ENCODE measurements around the gene PPFIA2.

PPFIA2 gene

GRCh38 chr12:81441629-81442028 is 317.5 kb downstream of the PPFIA2 start:
- DNase-seq (ENCODE audit: low spot score): no peak

DNA sequence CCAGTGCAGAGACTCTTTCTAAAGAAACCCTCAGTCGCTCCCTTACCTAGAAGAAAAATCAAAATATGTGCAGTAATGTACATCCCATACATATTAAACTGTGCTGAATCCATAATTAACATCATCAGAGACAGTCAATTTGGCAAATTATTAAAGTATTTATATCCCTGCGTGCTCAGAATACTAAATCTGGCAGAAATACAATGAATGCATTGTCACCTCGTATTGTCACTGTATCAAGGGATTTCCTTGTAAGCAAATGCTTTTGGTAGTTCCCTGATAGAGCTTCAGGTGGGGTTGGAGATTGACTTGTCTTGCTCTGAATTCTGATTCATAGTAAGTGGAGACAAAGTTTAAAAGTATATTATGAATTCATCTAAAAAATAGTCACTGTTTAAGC is 319.1 kb downstream of the PPFIA2 start:
- Histone ChIP-seq H4K8ac (ENCODE audit: low read depth, low read length) (no peak overlapping the region), H3K23ac (ENCODE audit: low read depth, low read length, poor library complexity) (no peak overlapping the region), H2BK12ac (ENCODE audit: low read length) (no peak overlapping the region), H2AK5ac (ENCODE audit: low read depth, low read length) (no peak overlapping the region), H3K36me3 (replicated peaks in 1 of 2; ENCODE audit: control insufficient read depth in 2 of 2, insufficient read depth in 2 of 2, low read length in 2 of 2) (no peaks in the 10 kb centered on the region), H3K9me3 (replicated peaks in 1 of 2; ENCODE audit: control insufficient read depth in 2 of 2, insufficient read depth in 1 of 2, low read depth in 1 of 2, low read length in 2 of 2) (no peaks in the 10 kb centered on the region), H2BK120ac (ENCODE audit: low read depth, low read length) (no peak overlapping the region), H3K4me3 (ENCODE audit: low read length in 2 of 2) (no peak overlapping the region), H3K14ac (ENCODE audit: low read length) (no peak overlapping the region), H2AFZ (ENCODE audit: low read length) (no peak overlapping the region), H2BK5ac (ENCODE audit: low read length) (no peak overlapping the region), H3K9ac (ENCODE audit: low read depth, low read length, poor library complexity) (no peak overlapping the region), H3K4ac (ENCODE audit: low read length) (no peak overlapping the region), H3K79me1 (ENCODE audit: low read depth, low read length) (no peaks in the 10 kb centered on the region), H3K18ac (ENCODE audit: low read length) (no peak overlapping the region), H3K4me2 (ENCODE audit: insufficient read depth, low read length, poor library complexity, severe bottlenecking) (no peak overlapping the region), H3K4me1 (ENCODE audit: control insufficient read depth in 2 of 2, insufficient read depth in 1 of 2, low read depth in 1 of 2, low read length in 2 of 2) (no peaks in the 10 kb centered on the region), H3K27ac (replicated peaks; ENCODE audit: low read length) (no peak overlapping the region), H4K91ac (ENCODE audit: low read depth, low read length, poor library complexity) (no peak overlapping the region), H3K27me3 (ENCODE audit: control insufficient read depth in 3 of 3, insufficient read depth in 3 of 3, low read depth in 1 of 3, low read length in 3 of 3) (no peaks in the 10 kb centered on the region), H2BK15ac (ENCODE audit: low read length) (no peak overlapping the region)
- WGBS, 2 donors (ENCODE audit: extremely low coverage in 2 of 2, insufficient read length in 2 of 2, insufficient replicate concordance in 1 of 2): no CpG with 5 or more reads among the region's 3 CpGs
- no peak for DNase-seq (ENCODE audit: low spot score)

More at GRCh38 chr12:81441629-81442028, 317.5 kb downstream of the PPFIA2 start:
- H3K9me3 ChIP-seq (replicated peaks in 1 of 2; ENCODE audit: control insufficient read depth in 2 of 2, insufficient read depth in 1 of 2, low read depth in 1 of 2, low read length in 2 of 2): no peaks in the 10 kb centered on the region
- no peak overlapping the region for H2BK15ac ChIP-seq (ENCODE audit: low read length)
- H2AFZ ChIP-seq (ENCODE audit: low read length): no peak overlapping the region
- no peak overlapping the region for H3K4me2 ChIP-seq (ENCODE audit: insufficient read depth, low read length, poor library complexity, severe bottlenecking)
- no peak overlapping the region for H3K9ac ChIP-seq (ENCODE audit: low read depth, low read length, poor library complexity)
- no peak overlapping the region for H3K27ac ChIP-seq (replicated peaks; ENCODE audit: low read length)
- H4K8ac ChIP-seq (ENCODE audit: low read depth, low read length): no peak overlapping the region
- H3K4me1 ChIP-seq (ENCODE audit: control insufficient read depth in 2 of 2, insufficient read depth in 1 of 2, low read depth in 1 of 2, low read length in 2 of 2): no peaks in the 10 kb centered on the region
- H2BK120ac ChIP-seq (ENCODE audit: low read depth, low read length): no peak overlapping the region
- no peak overlapping the region for H3K23ac ChIP-seq (ENCODE audit: low read depth, low read length, poor library complexity)
- H3K4me3 ChIP-seq (ENCODE audit: low read length in 2 of 2): no peak overlapping the region
- H3K36me3 ChIP-seq (replicated peaks in 1 of 2; ENCODE audit: control insufficient read depth in 2 of 2, insufficient read depth in 2 of 2, low read length in 2 of 2): no peaks in the 10 kb centered on the region
- no peaks in the 10 kb centered on the region for H3K27me3 ChIP-seq (ENCODE audit: control insufficient read depth in 3 of 3, insufficient read depth in 3 of 3, low read depth in 1 of 3, low read length in 3 of 3)
- H3K14ac ChIP-seq (ENCODE audit: low read length): no peak overlapping the region
- H3K18ac ChIP-seq (ENCODE audit: low read length): no peak overlapping the region
- H3K79me1 ChIP-seq (ENCODE audit: low read depth, low read length): no peaks in the 10 kb centered on the region
- no peak overlapping the region for H2BK5ac ChIP-seq (ENCODE audit: low read length)
- H2BK12ac ChIP-seq (ENCODE audit: low read length): no peak overlapping the region
- WGBS, 2 donors (ENCODE audit: extremely low coverage in 2 of 2, insufficient read length in 2 of 2, insufficient replicate concordance in 1 of 2): no CpG with 5 or more reads among the region's 6 CpGs
- no peak overlapping the region for H4K91ac ChIP-seq (ENCODE audit: low read depth, low read length, poor library complexity)
- H3K4ac ChIP-seq (ENCODE audit: low read length): no peak overlapping the region
- H2AK5ac ChIP-seq (ENCODE audit: low read depth, low read length): no peak overlapping the region

GRCh38 chr12:81439344-81439743 is 319.8 kb downstream of the PPFIA2 start:
- no peak overlapping the region for H3K4ac ChIP-seq (ENCODE audit: low read length)
- H2BK15ac ChIP-seq (ENCODE audit: low read length): no peak overlapping the region
- no peak overlapping the region for H3K4me3 ChIP-seq (ENCODE audit: low read length in 2 of 2)
- no peaks in the 10 kb centered on the region for H3K27me3 ChIP-seq (ENCODE audit: control insufficient read depth in 3 of 3, insufficient read depth in 3 of 3, low read depth in 1 of 3, low read length in 3 of 3)
- no peak overlapping the region for H3K27ac ChIP-seq (replicated peaks; ENCODE audit: low read length)
- no peak overlapping the region for H2BK12ac ChIP-seq (ENCODE audit: low read length)
- H3K79me1 ChIP-seq (ENCODE audit: low read depth, low read length): no peaks in the 10 kb centered on the region
- WGBS, 2 donors (ENCODE audit: extremely low coverage in 2 of 2, insufficient read length in 2 of 2, insufficient replicate concordance in 1 of 2): no CpG with 5 or more reads among the region's 5 CpGs
- no peaks in the 10 kb centered on the region for H3K4me1 ChIP-seq (ENCODE audit: control insufficient read depth in 2 of 2, insufficient read depth in 1 of 2, low read depth in 1 of 2, low read length in 2 of 2)
- H3K23ac ChIP-seq (ENCODE audit: low read depth, low read length, poor library complexity): no peak overlapping the region
- H3K18ac ChIP-seq (ENCODE audit: low read length): no peak overlapping the region
- H2AFZ ChIP-seq (ENCODE audit: low read length): no peak overlapping the region
- H4K91ac ChIP-seq (ENCODE audit: low read depth, low read length, poor library complexity): no peak overlapping the region
- H3K36me3 ChIP-seq (replicated peaks in 1 of 2; ENCODE audit: control insufficient read depth in 2 of 2, insufficient read depth in 2 of 2, low read length in 2 of 2): no peaks in the 10 kb centered on the region
- no peak for DNase-seq (ENCODE audit: low spot score)
- H2BK120ac ChIP-seq (ENCODE audit: low read depth, low read length): no peak overlapping the region
- no peak overlapping the region for H3K9ac ChIP-seq (ENCODE audit: low read depth, low read length, poor library complexity)
- no peaks in the 10 kb centered on the region for H3K9me3 ChIP-seq (replicated peaks in 1 of 2; ENCODE audit: control insufficient read depth in 2 of 2, insufficient read depth in 1 of 2, low read depth in 1 of 2, low read length in 2 of 2)
- H3K14ac ChIP-seq (ENCODE audit: low read length): no peak overlapping the region
- no peak overlapping the region for H4K8ac ChIP-seq (ENCODE audit: low read depth, low read length)
- no peak overlapping the region for H2BK5ac ChIP-seq (ENCODE audit: low read length)
- no peak overlapping the region for H2AK5ac ChIP-seq (ENCODE audit: low read depth, low read length)
- H3K4me2 ChIP-seq (ENCODE audit: insufficient read depth, low read length, poor library complexity, severe bottlenecking): no peak overlapping the region

DNA sequence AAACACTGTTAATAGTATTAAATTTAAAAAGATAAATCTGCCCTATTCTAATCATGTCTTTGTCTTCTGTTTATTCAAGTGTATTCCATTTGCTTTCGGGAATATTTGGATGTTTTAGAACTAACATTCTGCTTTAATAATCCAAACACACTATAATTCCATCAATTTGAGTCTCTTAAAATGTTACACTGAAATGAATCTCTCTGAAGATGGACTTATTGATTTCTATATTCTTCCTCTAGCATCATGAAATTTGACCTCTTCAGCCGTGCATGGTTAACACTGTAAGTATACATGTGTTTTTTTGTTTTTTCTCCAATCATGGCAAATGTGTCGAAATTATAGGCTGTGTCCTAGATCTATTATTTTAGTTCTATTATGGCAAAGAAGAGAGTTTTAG is 342.1 kb downstream of the PPFIA2 start:
- Histone ChIP-seq H3K79me1 (ENCODE audit: low read depth, low read length) (no peaks in the 10 kb centered on the region), H3K4me1 (ENCODE audit: control insufficient read depth in 2 of 2, insufficient read depth in 1 of 2, low read depth in 1 of 2, low read length in 2 of 2) (no peaks in the 10 kb centered on the region), H2BK5ac (ENCODE audit: low read length) (no peak overlapping the region), H3K18ac (ENCODE audit: low read length) (no peak overlapping the region), H4K8ac (ENCODE audit: low read depth, low read length) (no peak overlapping the region), H3K9me3 (replicated peaks in 1 of 2; ENCODE audit: control insufficient read depth in 2 of 2, insufficient read depth in 1 of 2, low read depth in 1 of 2, low read length in 2 of 2) (no peaks in the 10 kb centered on the region), H3K4me2 (ENCODE audit: insufficient read depth, low read length, poor library complexity, severe bottlenecking) (no peak overlapping the region), H3K27ac (replicated peaks; ENCODE audit: low read length) (no peak overlapping the region), H3K14ac (ENCODE audit: low read length) (no peak overlapping the region), H2BK120ac (ENCODE audit: low read depth, low read length) (no peak overlapping the region), H3K4me3 (ENCODE audit: low read length in 2 of 2) (no peak overlapping the region), H3K9ac (ENCODE audit: low read depth, low read length, poor library complexity) (no peak overlapping the region), H2AFZ (ENCODE audit: low read length) (no peak overlapping the region), H3K4ac (ENCODE audit: low read length) (no peak overlapping the region), H3K27me3 (ENCODE audit: control insufficient read depth in 3 of 3, insufficient read depth in 3 of 3, low read depth in 1 of 3, low read length in 3 of 3) (no peaks in the 10 kb centered on the region), H4K91ac (ENCODE audit: low read depth, low read length, poor library complexity) (no peak overlapping the region), H2BK15ac (ENCODE audit: low read length) (no peak overlapping the region), H2AK5ac (ENCODE audit: low read depth, low read length) (no peak overlapping the region), H2BK12ac (ENCODE audit: low read length) (no peak overlapping the region), H3K23ac (ENCODE audit: low read depth, low read length, poor library complexity) (no peak overlapping the region), H3K36me3 (replicated peaks in 1 of 2; ENCODE audit: control insufficient read depth in 2 of 2, insufficient read depth in 2 of 2, low read length in 2 of 2) (no peaks in the 10 kb centered on the region)
- no peak for DNase-seq (ENCODE audit: low spot score)
- no CpG with 5 or more reads among the region's 3 CpGs for WGBS, 2 donors (ENCODE audit: extremely low coverage in 2 of 2, insufficient read length in 2 of 2, insufficient replicate concordance in 1 of 2)

Data from neuronal stem cell (in vitro differentiated cells).